Measurements from ENCODE around the gene MRLN.
"Not testable (repeated sequence)": the region's sequence is repeated elsewhere in the genome, so short reads cannot be mapped to it uniquely, and the experiment has no call there.

MRLN gene

DNA sequence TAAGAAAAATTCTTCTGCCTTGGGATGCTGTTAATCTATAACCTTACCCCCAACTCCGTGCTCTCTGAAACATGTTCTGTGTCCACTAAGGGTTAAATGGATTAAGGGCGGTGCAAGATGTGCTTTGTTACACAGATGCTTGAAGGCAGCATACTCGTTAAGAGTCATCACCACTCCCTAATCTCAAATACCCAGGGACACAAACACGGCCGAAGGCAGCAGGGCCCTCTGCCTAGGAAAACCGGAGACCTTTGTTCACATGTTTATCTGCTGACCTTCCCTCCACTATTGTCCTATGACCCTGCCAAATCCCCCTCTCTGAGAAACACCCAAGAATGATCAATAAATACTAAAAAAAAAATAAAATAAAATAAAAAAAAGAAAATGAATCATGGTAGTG lies 8.5 kb downstream of the MRLN start:
- not testable (repeated sequence) for DNase-seq

DNA sequence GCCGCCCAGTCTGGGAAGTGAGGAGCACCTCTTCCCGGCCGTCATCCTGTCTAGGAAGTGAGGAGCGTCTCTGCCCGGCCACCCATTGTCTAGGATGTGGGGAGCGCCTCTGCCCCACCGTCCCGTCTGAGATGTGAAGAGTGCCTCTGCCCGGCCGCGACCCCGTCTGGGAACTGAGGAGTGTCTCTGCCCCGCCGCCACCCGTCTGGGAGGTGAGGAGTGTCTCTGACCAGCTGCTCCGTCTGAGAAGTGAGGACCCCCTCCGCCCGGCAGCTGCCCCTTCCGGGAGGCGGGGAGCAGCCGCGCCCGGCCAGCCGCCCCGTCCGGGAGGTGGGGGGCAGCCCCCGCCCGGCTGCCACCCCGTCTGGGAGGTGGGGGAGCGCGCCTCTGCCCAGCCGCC lies 9.1 kb downstream of the MRLN start:
- DNase-seq: not testable (repeated sequence)

DNA sequence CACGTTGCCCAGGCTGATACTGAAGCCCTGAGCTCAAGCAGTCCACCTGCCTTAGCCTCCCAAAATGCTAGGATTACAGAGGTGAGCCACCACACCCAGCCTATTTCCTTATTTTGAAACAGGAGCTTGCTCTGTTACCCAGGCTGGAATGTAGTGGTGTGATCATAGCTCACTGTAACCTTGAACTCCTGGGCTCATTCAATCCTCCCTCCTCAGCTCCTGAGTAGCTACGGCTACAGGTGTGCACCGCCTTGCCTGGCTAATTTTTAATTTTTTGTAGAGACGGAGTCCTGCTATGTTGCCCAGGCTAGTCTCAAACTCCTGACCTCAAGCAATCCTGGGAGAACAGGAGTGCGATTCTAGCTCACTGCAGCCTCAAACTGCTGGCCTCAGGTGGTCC lies 11.7 kb downstream of the MRLN start:
- no peak for DNase-seq

DNA sequence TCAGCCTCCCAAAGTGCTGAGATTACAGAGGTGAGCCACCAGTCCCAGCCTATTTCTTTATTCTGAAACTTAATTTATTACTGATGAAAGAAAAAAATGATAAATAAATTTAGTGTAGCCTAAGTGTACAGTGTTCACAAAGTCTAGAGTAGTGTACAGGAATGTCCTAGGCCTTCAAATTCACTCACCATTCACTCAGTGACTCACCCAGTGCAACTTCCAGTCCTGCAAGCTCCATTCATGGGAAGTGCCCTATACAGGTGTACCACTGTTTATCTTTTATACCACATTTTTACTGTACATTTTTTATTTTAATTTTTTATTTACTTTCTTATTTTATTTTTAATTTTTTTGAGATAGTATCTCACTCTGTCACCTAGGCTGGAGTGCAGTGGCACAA lies 12.2 kb downstream of the MRLN start:
- no peak for DNase-seq

DNA sequence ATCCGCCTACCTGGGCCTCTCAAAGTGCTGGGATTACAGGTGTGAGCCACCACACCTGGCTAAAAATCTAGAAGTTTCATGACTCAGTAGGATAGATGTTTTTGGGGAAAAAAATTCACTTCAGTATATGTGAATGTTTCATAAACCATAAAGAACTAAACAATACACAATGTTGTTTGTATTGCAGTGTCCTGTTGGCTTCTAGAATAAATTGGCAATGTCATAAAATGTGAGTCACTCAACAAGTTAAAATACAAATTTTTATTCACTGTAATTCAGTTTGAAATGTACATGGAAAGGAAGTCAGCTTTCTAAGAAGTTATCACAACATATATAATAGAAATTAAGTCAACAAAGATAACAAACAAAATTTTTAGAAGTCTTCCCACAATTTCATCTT lies 16.5 kb downstream of the MRLN start:
- DNase-seq: no peak

DNA sequence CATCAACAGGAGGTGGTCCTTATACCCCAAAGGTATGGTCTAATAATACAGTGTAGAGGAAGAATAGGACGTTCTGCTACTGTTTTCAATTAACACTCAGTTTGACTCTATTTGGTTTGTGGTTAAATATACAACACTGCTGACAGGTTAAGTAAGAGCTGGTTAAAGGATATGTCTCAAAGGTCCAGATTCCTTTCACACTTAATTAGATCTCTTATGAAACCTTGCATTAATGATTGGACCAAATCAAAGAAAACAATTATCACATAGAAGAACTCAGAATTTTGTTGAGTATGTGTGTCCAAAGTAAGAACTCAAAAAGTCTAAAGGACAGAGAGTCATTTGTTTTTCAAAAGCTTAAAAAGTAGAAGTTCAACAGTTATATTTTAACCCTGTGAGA lies 18.0 kb downstream of the MRLN start:
- no peak for DNase-seq

DNA sequence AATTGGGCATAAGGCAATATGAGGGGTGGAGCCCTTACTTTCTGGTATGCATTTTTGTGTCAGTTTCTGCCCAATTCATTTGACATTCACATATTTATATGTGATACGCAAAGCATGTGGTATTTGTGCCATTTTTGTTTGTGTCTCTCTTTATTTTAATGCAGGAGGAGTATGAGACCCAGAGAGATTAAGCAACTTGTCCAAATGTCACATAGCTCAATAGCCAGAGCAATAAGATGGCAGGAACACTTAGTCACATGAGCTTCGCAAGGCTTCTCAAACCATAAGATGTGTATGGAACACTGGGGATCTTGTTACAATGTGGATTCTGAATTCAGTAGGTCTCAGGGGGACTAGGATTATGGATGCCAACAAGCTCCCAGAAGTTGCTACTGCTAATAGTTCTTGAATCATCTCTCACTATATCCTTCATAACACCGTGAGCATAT lies 19.2 kb downstream of the MRLN start:
- DNase-seq: no peak

DNA sequence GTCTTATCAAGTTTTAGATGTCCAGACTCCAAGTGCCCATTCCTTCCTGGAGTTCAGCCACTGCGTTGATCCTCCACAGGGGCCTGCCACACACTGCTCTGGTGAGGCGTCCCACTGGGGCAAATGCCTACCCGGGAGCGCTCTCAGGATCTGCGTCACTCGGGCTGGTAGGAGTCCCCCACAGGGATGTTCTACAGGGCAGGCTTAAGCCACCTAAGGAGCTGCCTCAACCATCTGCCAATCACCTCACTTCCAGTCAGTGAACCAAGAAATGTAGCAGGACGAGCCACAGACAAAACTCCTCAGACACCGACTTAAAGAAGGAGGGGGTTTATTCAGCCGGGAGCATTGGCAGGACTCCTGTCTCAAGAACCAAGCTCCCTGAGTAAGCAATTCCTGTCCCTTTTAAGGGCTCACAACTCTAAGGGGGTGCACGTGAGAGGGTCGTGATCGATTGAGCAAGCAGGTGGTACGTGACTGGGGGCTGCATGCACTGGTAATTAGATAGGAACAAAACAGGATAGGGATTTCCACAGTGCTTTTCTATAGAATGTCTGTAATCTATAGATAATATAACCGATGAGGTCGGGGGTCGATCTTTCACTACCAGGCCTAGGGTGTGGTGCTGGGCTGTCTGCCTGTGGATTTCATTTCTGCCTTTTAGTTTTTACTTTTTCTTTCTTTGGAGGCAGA lies 19.8 kb downstream of the MRLN start:
- DNase-seq: not testable (repeated sequence)

DNA sequence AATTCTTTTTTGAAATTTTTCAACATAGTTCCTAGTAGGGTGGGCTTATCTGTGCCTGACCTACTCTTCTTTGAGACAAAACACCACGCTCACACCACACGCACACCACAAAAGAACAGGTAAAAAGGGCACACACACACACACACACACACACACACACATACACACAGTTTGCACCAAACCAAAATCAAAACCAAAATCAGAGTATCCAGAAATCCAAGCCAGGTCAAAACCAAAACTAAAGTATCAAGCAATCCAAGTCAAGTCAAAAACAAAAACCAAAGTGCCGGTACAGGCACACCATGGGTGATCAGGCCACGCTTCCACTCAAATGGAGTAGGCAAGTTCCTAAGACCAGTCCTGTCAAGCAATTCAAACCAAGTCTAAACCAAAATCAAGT lies 20.4 kb downstream of the MRLN start:
- not testable (repeated sequence) for DNase-seq

DNA sequence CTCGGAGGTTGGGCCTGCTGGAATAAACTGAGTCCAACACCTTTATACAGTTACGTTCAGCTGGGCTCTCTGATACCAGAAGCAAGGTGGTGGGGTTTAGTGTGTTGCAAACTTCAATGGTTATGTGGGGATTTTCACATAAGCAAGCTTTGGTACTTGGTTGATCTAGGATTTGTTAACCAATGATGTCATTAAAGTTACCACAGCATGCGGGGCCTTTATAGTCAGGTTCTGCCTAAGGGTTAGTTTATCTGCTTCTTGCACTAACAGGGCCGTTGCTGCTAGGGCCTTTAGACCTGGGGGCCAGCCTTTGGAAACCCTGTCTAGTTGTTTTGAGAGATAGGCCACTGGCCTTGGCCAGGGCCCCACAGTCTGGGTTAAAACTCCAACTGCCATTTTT lies 24.1 kb downstream of the MRLN start:
- DNase-seq: not testable (repeated sequence)

DNA sequence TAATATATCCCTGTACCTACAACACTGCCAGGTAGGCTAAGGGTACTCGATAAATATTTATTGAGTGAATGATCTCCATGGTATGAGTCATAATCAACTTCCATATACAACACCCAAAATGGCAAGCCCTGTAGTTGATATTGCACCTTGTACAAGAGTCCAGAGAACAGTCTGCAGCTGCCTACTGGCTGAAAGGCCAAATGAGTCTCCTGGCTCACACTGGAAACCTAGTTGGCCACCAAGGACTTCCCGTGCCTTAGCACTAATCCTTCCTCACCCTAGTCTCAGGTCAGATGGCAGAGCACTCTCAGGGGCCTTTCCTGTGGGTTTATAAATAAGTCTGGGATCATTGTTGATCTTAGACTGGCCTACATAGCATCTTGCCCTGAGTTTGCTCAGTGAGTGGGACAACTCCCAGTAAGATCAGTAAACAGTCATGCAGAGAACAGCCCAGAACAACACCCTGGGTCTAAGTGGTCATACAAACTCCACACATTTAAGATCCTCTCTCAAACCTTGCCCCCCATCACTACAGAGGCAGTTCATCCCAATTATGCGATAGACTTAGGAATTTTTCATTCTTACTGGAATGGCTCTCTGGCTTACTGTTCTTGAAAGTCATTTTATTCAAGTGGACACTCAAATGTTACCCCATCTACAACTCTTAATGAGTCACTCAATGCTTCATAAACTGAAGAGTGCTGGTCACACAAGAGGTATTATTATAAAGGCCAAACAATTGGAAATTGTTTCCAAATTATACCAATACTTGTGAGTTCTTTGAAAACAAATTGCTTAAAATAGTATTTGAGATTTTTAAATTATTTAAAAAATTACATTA lies 28.9 kb downstream of the MRLN start:
- DNase-seq: no peak

DNA sequence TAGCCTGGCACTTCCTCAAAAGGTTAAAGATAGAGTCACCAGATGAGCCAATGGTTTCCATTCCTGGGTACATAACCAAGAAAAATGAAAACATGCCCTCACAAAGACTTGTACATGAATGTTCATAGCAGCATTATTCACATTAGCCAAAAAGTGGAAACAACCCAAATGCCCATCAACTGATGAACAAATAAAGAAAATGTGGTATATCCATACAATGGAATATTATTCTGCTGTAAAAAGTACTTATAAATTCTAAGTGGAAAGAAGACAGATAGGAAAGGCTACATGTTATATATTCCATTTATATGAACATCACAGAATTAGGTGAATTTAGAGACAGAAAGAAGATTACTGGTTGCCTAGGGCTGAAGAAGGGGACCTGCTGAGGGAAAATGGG lies 32.9 kb downstream of the MRLN start:
- no peak for DNase-seq

DNA sequence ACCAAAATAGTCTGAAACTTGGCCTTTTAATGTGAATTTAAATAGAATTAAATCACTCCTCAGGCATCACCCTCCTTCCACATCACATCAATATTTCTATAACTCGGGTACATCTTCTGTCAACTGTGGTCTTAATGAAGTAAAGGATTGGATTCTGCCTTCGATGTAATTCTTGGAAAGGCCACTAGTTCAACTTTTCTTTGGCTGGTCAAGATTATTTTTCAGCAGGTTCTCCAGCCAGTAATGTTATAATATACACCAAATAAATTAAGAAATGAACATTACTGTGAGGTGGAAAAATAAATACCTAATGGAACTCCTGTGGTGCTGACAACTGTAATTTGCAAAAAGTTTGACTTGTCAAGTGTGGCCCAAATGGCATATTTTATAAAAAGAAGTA lies 33.9 kb downstream of the MRLN start:
- DNase-seq: no peak

DNA sequence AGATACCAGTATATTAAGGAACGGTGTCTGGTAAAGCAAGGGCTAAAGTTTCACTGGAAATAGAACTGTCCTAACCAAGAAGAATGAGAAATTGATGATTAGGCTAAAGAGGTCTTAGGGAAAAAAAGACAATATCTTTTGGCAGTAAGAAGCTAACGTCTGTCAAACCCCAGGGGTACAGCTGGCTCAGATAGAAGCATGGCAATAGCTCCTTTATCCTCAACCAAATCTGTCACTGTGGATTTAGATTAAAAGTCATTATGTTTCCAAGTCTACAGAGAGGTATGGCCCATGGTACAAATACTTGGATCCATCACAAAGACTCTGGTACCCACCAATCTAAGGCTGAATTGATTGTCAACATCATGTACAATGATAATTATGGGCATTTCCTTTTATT lies 35.0 kb downstream of the MRLN start:
- DNase-seq: no peak

DNA sequence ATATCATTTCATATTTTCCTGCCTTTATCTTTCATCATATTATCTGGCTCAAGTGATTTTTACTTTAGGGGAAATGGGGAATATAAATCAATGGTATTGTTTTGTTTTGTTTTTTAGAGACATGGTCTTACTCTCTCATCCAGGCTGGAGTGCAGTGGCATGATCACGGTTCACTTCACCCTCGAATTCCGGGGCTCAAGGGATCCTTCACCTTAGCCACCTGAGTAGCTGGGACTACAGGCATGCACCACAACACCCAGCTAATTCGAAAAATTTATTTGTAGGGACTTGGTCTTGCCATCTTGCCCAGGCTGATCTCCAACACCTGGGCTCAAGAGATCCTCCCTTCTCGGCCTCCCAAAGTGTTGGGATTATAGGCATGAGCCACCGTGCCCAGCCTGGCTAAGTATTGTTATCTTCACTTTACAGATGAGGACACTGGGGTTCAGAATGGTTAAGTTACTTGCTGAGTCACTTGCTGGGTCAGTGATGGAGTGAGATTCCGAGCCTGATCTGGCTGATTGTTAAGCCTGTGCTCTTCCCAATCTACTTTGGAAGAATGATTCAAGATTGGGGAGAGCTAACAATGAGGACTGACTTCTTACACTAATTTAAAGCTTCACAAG lies 39.9 kb downstream of the MRLN start:
- no peak for DNase-seq

DNA sequence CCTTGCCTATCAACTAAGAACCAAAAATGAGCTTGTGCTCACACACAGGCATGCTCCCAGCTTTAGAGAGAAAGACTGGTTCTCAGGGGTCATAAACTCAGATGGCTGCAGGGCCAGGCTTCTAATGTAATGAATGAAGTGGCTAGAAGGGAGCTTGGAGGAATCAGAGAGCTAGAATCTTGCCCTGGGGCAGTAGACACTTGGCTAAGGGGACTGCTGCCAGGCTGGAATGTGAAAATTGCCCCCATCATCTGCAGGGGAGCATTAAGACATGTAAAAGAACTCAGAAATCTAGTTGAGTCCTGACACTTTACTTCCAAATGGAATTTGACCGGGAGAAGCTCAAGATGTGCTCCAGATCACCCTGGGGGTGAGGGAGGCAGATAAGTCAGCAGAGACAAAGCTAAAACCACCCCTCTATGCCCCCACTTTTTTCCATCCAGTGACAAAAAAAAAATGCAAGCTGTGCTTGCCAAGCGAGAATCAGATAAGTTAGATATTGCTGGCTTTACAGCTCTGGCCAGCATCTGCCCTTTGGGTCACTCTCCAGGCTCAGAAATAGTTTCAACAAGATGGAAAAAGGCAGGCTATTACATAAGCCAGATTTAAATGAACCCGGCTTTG lies 41.3 kb downstream of the MRLN start:
- no peak for DNase-seq

DNA sequence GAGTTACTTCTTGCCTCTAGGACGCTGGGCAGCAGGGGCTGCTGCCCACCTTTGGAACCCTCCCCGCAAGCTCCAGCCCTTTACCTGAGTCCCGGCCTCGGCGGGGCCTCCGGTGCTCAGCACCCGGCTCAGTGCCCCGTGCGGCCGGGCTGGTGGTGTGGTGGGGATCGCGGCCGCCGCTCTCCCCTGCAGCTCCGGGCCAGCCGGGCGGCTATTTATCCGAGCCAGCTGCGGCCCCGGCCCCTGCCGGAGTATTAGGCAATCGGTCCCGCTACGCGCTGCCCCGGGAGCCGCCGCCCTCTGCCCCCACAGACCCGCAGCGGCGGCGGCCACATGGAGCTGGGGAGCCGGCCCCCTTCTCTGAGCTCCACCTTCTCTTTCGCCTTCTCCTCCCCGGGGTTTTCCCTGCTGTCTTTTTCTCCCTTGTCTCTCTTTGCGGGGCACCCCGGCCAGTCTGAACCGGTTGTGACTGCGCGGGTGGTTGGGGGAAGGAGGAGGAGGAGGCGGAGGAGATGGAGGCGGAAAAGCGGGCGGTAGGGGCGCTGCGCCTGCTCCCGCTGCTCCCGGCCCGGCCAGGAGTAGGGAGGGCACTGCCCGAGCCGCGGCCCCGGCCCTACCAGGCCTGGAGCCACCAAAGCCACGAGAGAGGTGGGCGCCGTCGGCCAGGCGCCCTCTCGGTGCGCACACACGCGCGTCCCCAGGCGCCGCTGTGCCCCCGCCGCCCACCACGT lies 43.7 kb downstream of the MRLN start, which contains the start of gene SLC16A9:
TSS of gene SLC16A9 (minus strand) at position 456 of the 731 bp plus-strand sequence. CDS start 25,559 bp downstream, outside the sequence.
- no peak for DNase-seq

DNA sequence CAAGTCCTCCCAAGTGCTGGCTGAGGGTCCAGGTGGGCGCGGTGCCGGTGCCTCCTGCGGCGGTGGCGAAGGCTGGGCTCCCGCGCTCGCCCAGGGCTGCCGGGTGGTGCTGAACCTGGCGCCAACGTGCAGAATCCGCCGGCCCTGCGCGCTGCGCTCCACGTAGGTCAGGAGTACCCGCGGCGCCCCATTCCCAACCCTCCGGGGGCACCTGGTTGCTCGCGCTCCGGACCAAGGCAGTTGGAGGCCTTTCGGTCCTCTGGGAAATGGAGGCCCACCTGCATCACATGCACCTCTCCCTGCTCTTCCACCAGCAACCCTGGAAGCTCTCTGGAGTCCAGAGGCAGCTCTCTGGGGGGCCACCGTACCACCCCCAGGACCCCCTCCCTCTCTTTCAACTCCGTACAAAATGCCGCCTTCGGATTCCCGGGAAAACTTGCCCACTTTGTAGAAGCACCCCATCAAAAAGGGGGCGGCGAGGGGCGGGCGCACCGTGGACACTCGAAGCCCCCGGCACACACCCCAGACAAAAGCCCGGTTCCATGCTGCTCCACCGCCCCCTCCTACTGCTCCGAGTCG lies 44.4 kb downstream of the MRLN start:
- no peak for DNase-seq

DNA sequence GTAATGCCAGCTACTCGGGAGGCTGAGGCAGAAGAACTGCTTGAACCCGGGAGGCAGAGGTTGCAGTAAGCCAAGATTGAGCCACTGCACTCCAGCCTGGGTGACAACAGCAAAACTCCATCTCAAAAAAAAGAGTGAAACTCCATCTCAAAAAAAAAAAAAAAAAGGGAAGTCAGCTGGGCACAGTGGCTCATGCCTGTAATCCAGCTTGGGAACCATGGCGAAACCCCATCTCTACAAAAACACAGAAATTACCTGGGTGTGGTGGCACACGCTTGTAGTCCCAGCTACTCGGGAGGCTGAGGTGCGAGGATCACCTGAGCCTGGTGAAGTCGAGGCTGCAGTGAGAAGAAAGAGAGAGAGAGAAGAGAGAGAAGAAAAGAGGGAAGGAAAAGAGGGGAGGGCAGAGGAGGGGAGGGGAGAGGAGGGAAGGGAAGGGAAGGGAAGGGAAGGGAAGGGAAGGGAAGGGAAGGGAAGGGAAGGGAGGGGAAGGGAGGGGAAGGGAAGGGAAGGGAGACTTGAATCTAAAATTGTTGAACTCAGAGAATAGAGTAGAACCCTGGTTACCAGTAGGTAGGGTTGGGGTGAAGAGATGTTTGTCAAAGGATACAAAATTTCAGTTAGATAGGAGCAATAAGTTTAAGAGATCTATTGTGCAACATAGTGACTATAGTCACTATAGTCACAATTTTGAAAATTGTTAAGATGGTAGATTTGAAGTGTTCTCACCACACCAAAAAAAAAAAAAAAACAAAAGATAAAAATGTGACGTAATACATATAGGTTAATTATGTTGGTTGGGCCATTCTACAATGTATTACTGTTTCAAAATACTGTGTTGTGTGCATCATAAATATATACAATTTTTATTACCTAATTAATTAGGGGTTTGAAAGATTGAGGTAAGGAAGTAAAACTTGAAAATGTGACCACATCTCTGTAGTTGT lies 46.1 kb downstream of the MRLN start:
- DNase-seq: no peak

DNA sequence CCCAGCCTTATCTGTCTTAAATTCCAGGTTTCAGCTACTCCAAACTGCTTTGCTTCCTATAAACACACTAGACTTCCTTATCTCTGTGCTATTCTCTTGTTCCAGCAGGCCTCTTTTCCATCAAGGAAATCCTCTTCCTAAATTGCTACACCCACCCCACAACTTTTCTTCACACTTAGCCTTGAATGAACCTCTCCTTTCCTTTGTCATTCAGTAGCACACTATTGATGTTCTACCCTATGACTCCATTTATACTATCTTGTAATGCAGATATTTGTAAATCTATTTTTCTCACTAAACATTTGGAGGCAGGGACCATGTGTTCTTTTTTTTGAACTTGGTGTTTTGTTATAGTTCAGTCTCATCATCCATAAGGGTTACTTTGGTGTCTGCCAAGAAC lies 47.3 kb downstream of the MRLN start:
- no peak for DNase-seq

DNA sequence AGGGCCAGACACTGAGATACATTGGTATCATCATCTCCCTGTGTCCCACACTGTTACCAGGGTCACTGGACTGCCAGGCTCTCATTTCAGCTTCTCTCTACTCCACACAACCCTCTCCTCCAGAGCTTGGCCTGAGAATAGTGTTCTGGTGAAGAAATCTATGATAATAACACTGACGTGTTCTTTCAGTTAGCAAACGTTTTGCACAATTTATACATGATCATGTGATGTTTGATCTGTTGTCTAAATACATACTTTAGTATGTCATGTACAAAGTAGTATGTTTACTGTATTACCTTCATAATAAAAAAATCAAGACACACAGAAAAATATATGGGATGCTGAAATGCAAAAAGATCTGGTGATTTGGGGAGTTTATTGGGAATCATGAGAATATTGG lies 48.6 kb downstream of the MRLN start:
- DNase-seq: no peak

Data from CD4-positive, alpha-beta T cell treated with Interleukin-17A for 1 hour (primary cell).